ENCODE results near the gene SGIP1. TPM values are rescaled to one million over a fixed set of nuclear protein-coding genes. Genes with fewer than 3 reads are reported as not detected.

SGIP1 gene
- total RNA-seq, 1 donor from 2014 or later, result 16.0 TPM

DNA sequence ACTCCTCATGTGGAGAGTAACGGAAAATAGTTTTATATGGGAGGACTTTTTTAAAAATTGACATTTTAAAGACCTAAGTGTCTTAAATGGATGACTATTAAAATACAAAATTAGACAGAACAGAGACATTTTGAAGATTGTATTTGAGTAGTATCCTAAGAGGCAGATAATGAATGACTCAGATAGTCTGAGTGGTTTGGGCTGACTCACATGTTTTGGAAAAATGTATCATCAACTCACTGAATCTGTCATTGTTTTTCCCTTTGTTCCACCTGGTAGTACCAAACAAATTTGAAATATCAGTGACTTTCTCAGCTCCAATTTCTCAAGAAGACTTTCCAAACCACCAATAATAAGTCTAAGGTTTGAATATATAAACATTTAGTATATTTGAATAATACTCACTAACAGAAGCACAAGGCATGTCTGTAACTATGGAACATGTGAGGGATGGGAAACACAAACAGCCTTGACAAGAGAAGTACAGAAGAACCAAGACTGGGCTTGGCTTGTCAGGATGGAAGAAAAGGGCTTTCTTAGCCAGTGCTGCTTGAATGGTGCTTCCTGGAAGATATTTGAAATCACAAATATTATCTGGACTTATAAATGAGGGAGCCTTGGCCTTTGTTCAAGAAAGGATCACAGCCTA is 90.6 kb downstream of the SGIP1 start:
- Mint-ChIP-seq H3K4me3 (ENCODE audit: low read depth) (no peak overlapping the region), H3K36me3 (ENCODE audit: insufficient read depth) (no peaks in the 10 kb centered on the region), H3K27me3 (no peaks in the 10 kb centered on the region), H3K9me3 (ENCODE audit: low read depth) (no peaks in the 10 kb centered on the region), H3K27ac (no peak overlapping the region), H3K4me1 (ENCODE audit: low read depth) (no peaks in the 10 kb centered on the region)
- TF ChIP-seq, protein P1, sequence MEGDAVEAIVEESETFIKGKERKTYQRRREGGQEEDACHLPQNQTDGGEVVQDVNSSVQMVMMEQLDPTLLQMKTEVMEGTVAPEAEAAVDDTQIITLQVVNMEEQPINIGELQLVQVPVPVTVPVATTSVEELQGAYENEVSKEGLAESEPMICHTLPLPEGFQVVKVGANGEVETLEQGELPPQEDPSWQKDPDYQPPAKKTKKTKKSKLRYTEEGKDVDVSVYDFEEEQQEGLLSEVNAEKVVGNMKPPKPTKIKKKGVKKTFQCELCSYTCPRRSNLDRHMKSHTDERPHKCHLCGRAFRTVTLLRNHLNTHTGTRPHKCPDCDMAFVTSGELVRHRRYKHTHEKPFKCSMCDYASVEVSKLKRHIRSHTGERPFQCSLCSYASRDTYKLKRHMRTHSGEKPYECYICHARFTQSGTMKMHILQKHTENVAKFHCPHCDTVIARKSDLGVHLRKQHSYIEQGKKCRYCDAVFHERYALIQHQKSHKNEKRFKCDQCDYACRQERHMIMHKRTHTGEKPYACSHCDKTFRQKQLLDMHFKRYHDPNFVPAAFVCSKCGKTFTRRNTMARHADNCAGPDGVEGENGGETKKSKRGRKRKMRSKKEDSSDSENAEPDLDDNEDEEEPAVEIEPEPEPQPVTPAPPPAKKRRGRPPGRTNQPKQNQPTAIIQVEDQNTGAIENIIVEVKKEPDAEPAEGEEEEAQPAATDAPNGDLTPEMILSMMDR (IDR thresholded peaks at IDR 0.05; ENCODE audit: unreplicated experiment), result no peak
- DNase-seq (ENCODE audit: low spot score, unreplicated experiment), result no peak

- no peak overlapping the region for H3K27ac Mint-ChIP-seq
- TF ChIP-seq, protein P1 (IDR thresholded peaks at IDR 0.05; ENCODE audit: unreplicated experiment), result no peak
- H3K9me3 Mint-ChIP-seq (ENCODE audit: low read depth), result no peaks in the 10 kb centered on the region
- H3K27me3 Mint-ChIP-seq, result no peaks in the 10 kb centered on the region
- no peak overlapping the region for H3K4me3 Mint-ChIP-seq (ENCODE audit: low read depth)
- no peak for DNase-seq (ENCODE audit: low spot score, unreplicated experiment)
- H3K36me3 Mint-ChIP-seq (ENCODE audit: insufficient read depth), result no peaks in the 10 kb centered on the region
- H3K4me1 Mint-ChIP-seq (ENCODE audit: low read depth), result no peaks in the 10 kb centered on the region
These were observed 92.3 kb downstream of the SGIP1 start for GRCh38 chr1:66626261-66626660.

GRCh38 chr1:66628926-66629325 is 95.0 kb downstream of the SGIP1 start:
- Mint-ChIP-seq H3K4me1 (ENCODE audit: low read depth) (no peaks in the 10 kb centered on the region), H3K36me3 (ENCODE audit: insufficient read depth) (no peaks in the 10 kb centered on the region), H3K27me3 (no peaks in the 10 kb centered on the region), H3K4me3 (ENCODE audit: low read depth) (no peak overlapping the region), H3K9me3 (ENCODE audit: low read depth) (no peaks in the 10 kb centered on the region), H3K27ac (no peak overlapping the region)
- DNase-seq (ENCODE audit: low spot score, unreplicated experiment), result no peak
- TF ChIP-seq, protein P1 (IDR thresholded peaks at IDR 0.05; ENCODE audit: unreplicated experiment), result no peak

GRCh38 chr1:66633159-66633558 is 99.2 kb downstream of the SGIP1 start:
- H3K4me3 Mint-ChIP-seq (ENCODE audit: low read depth), result no peak overlapping the region
- DNase-seq (ENCODE audit: low spot score, unreplicated experiment), result no peak
- H3K27me3 Mint-ChIP-seq, result no peaks in the 10 kb centered on the region
- H3K4me1 Mint-ChIP-seq (ENCODE audit: low read depth), result peaks cover 5% of the 10 kb centered on the region
- TF ChIP-seq, protein P1 (IDR thresholded peaks at IDR 0.05; ENCODE audit: unreplicated experiment), result no peak
- H3K9me3 Mint-ChIP-seq (ENCODE audit: low read depth), result no peaks in the 10 kb centered on the region
- no peak overlapping the region for H3K27ac Mint-ChIP-seq
- H3K36me3 Mint-ChIP-seq (ENCODE audit: insufficient read depth), result no peaks in the 10 kb centered on the region

DNA sequence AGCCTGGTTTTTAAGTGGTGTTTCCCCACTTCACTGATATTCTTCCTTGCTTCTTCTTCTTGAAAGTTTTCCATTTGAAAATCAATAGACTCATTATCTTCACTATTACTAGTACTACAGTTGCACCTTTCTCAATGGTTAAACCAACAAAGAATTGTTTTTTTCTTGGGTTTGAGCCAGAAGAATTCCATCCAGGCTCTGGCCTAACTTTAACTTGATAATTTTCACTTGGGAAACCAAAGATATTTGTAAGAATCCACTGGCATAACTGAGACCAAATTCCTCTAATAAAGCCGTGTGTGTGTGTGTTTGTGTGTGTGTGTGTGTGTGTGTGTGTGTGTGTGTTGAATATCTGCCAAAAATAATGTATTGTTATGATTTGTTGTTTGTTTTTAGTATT is 103.2 kb downstream of the SGIP1 start:
- Mint-ChIP-seq H3K36me3 (ENCODE audit: insufficient read depth) (peaks cover 2% of the 10 kb centered on the region), H3K27me3 (peaks cover 5% of the 10 kb centered on the region), H3K27ac (no peak overlapping the region), H3K9me3 (ENCODE audit: low read depth) (no peaks in the 10 kb centered on the region), H3K4me3 (ENCODE audit: low read depth) (no peak overlapping the region), H3K4me1 (ENCODE audit: low read depth) (peaks cover 5% of the 10 kb centered on the region)
- DNase-seq (ENCODE audit: low spot score, unreplicated experiment), result no peak
- TF ChIP-seq, protein P1 (IDR thresholded peaks at IDR 0.05; ENCODE audit: unreplicated experiment), result no peak

Data from progenitor cell of endocrine pancreas (in vitro differentiated cells).